HepG2 (cell line): ENCODE measurements around the gene AK2.

Experiments
- CENPX ChIP-seq: sonication (generic); formaldehyde crosslinking; IDR thresholded peaks from 2 replicates; pipeline ENCODE4 v1.9.0; 2021; ENCODE audit warnings: mild to moderate bottlenecking, missing genetic modification reagents, moderate library complexity
- ISX ChIP-seq: sonication (generic); formaldehyde crosslinking; conservative IDR thresholded peaks from 2 replicates; pipeline ENCODE4 v1.5.0; 2020; ENCODE audit warnings: missing genetic modification reagents
- PHF20 ChIP-seq: sonication (generic); formaldehyde crosslinking; IDR thresholded peaks from 2 replicates; pipeline ENCODE4 v1.5.0; 2020; ENCODE audit warnings: mild to moderate bottlenecking, missing genetic modification reagents
- STAT5B ChIP-seq: sonication (generic); formaldehyde crosslinking; IDR thresholded peaks from 2 replicates; pipeline ENCODE4 v1.4.0; 2020; ENCODE audit warnings: missing genetic modification reagents
- TF ChIP-seq, protein P1 (sequence below): sonication (generic); formaldehyde crosslinking; IDR thresholded peaks from 2 replicates; pipeline ENCODE4 v1.9.0; 2021; ENCODE audit warnings: missing genetic modification reagents, borderline replicate concordance

DNA sequence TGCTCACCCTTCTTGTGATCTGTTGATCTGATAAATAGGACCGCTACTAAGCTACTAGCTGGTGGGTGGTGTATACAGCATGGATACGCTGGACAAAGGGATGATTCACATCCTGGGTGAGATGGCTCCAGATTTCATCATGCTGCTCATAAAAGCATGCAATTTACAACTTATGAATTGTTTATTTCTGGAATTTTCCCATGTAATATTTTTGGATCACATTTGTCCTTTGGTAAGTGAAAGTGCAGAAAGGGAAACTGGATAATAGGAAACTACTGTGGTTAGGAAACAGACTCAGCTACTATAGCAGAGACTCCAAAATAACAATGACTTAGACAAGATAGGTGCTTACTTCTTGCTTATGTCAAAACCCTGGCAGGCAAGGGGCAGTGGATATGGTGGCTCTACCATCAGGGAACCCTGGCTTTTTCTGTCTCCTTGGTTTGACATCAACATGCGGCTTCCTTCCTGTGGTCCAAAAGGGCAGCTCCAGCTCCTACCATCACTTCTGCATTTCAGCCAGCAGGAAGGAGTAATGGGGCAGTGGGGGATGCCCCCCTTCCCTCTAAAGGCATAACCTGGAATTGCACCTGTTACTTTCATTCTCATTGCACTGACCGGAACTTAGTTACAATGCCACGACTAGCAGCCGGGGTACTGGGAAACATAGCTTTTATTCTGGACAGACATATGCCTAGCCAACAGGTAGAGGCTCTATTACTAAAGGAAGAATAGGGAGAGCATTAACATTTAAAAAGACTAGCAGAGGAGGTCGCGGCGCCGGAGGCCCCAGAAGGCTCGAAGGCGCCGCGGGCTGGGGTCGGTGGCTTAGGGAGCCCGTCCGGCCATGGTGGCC, 13.8 kb upstream of the AK2 start:
- TF ChIP-seq STAT5B (no peak), PHF20 (CRISPR knock-in tag) (no peak), ISX (CRISPR knock-in tag) (no peak), CENPX (CRISPR knock-in tag) (no peak)
- TF ChIP-seq, protein P1, sequence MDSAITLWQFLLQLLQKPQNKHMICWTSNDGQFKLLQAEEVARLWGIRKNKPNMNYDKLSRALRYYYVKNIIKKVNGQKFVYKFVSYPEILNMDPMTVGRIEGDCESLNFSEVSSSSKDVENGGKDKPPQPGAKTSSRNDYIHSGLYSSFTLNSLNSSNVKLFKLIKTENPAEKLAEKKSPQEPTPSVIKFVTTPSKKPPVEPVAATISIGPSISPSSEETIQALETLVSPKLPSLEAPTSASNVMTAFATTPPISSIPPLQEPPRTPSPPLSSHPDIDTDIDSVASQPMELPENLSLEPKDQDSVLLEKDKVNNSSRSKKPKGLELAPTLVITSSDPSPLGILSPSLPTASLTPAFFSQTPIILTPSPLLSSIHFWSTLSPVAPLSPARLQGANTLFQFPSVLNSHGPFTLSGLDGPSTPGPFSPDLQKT = no peak
